Effector CD4-positive, alpha-beta T cell (primary cell): Measurements from ENCODE around the gene DGCR2.
"Not testable (repeated sequence)": the region's sequence is repeated elsewhere in the genome, so short reads cannot be mapped to it uniquely, and the experiment has no call there.

Experiments used
- DNase-seq: peaks from one replicate; pipeline ENCODE4 v3.0.0-alpha.2; 2020

DGCR2 gene

DNA sequence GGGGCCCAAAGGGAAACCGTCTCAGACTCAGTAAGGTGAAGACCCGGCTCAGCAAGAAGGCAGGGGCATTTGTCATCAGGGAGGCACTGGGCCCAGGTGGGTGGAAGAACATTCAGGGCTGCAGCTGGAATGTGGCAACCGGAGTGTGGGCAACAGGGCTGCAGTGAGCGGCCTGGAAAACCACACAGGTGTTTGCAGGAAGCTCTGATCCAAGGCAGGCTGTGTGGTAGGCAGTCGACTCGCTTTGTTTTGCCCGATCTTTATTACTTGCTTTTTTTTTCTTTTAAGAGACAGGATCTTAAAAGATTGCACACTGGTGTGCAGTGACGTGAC is 82.8 kb downstream of the DGCR2 start:
- no peak for DNase-seq

DNA sequence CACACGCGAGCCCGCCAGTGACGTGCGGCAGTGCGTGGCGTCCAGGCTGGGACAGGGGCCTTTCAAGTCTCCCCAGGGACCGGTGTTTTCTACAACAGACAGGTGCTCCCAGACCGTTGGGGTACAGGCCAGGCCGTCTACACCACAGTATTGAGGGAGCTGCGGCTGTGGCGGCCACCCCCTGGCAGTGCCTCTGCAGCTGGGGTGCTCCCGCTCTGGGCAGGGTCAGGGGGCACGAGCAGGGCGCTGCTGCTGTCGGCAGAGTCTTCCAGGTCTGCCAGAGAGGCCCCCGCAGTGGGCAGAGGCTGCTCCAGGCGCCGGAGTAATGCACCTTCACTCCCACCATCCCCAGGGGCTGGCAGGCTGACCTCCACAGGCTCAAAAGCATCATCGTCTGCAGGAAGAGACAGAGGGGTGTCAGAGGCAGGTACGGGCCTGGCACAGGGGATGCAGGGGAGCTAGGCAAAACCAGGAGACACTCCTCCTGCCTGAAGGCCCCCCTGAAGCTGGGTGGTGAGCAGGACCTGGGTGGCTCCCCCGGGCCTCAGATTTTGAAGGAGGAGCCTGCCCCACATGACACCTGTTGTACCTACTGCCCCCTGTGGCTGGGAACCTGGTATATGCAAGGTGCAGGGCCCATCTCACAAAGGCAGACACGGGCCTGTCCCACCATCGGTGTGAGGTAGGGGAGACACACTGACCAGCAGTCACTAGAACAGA is 83.3 kb downstream of the DGCR2 start:
- DNase-seq = no peak

DNA sequence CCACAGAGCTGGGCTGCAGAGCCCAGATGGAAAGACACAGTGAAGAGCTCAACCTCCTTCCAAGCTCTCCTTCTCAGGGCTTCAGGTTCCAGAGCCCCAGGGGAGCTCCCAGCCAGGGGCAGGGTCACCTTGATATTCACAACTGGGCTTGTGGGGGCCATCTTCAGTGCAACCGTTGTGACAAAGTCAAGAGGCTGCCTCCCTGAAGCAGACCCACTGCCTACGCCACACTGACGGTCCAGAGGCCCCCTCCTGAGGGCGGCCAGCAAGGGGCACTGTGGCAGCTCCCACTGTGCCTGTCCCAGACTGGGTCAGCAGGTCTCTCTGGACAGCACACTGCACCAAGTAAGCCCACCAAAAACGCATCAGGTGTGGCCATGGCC is 84.1 kb downstream of the DGCR2 start:
- DNase-seq = no peak

DNA sequence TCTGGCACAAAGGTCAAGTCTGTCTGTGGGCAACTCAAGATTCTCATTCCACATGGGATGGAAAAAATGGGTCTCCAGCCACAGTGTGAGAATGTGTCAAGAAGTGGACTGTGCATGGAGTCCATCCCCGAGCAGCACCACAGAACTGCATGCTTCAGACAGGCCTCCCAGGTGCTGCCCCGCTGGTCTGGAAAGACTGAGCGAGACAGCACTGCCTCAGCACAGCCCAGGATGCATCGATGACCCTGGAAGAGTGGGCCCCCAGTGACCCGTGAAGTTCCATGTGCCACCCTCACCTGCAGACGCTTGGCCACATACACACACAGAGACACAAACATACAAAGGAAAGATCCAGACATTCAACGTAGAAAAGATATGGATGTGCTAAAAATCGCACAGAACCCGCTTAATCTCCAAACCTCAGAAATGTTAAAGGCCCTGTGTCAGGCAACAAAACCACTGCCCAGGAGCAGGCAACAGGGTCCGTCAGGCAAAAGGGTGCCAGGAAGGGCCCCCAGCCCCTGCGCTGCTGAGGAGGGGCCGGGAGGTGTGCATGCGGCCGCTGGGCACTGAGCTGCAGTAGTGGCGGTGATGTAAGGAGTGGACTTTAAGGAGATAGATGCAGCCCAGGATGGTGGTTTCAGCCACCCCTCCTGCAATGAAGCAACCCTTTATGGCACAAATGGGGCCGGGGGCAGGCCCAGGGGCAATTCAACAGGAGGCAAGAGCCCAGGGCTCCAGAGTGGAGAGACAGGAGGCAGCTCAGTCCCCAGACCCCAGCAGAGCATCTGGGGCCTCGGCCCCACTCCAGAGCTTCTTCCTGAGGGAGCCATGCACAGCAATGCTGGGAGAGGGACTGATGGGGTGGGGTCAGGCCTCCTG is 84.7 kb downstream of the DGCR2 start:
- no peak for DNase-seq

DNA sequence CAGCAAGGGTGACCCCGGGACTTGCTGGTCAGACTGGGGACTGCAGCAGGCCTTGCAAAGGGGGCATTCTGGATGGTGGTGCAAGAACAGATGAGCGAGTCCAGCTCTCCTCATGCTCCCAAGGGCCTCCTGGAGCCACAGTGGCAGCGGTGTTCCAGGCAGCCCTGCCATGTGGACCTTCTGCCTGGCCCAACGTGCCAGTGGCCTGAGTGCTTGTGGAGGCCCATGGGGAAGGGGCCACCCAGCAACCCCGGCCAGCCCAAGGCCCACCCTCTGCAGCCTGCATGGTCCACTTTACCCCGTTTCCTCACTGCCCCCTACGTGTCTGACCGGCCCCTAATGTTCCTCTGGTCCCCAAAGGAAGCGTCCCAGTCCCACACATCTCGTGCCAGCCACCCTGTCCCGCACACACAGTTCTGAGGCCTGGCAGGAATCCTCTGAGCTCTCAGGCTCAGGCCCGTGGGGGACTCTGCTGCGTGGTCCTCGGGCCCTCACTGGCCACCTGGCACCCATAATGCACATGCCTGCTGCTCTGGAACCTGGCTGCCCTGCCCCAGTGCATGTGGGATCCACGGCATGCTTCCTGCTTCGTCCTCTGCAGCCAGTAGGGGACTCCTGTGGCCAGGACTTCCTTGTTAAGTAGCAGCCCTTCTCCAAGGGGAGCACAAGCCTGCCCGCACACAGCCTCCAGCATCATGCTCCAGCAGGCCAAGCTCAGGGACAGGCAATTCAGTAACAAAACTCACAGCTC is 85.5 kb downstream of the DGCR2 start:
- DNase-seq = no peak

DNA sequence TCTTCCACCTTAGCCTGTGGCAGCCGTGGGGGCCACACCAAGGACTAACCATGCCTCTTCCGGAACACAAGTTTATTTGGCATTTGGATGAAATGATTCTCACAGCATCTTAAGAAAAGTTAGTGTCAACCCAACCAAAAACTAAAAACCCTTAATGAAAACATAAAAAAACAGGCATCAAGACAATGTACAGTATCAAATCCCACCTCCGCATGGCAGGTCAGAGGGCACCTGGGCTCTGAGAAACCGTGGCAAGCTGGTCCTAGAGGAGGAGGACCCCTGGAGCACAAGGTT is 86.0 kb downstream of the DGCR2 start:
- DNase-seq = no peak

DNA sequence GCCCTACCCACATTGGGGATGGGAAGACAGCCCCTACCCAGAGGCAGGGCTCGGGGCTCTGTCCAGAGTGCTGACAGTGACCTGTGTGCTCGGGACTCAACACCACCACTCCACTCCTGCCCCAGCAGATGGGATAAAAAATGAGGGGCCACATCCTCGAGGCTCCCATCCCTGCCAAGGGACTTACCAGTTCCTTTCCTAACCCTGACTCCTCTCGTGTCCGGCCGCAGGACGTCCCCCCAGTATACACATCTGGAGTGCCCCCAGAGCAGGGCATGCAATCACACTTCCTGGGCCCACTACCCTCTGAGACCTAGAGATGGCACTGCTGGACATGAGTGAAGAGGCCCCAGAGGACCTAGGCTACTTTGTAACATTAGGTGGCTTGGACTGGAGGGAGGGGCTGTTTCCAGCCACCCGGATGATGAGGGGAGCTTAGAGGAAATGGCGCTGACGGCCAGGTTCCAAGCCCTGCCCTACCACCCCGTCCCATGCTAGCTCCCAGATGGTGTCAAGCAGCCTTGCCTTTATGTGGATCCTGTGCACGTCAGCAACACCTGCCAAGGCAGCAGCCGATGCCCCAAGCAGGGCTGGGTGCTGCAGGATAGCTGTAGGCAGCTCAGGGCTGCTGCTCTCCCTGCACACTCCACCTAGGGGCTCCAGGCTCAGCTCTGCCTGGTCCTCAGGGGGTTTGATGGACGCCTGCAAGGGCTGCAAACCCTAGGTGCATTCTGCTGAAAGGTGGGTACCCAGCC is 86.6 kb downstream of the DGCR2 start:
- no peak for DNase-seq

DNA sequence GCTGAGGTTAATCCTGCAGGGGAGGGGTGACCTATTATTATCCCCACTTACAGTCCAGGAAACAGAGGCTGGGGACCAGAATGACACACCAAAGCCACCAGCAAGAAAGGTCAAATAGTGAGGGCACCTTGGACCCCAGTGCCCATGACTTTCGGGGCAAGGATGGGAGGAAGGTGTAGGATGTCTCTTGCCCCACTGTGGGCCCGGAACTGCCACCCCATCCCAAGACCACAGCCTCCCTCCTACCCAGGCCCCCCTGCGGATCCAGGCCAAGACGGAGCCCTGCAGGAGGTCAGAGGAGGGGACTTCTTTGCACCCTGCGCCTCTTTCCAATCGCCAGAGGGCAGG is 87.1 kb downstream of the DGCR2 start:
- not testable (repeated sequence) for DNase-seq

DNA sequence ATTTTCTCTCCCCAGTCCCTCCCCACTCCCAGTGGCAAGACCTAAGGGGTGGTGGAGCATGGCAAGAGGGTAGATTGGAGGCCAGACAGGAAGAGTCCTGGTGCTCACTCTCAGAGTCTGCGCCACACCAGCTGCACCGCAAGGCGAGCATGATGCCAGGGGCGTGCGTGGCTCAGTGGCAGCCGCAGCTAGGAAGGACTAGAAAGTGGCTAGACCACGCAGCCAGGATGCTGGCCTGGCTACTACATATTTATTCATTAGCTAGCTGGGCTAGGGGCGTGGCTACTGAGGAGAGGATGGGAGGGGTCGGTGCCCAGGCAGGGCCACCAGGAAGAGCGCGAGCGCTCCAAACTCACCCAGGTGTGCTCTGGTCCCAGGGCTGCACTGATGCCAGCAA is 87.5 kb downstream of the DGCR2 start:
- DNase-seq = not testable (repeated sequence)

DNA sequence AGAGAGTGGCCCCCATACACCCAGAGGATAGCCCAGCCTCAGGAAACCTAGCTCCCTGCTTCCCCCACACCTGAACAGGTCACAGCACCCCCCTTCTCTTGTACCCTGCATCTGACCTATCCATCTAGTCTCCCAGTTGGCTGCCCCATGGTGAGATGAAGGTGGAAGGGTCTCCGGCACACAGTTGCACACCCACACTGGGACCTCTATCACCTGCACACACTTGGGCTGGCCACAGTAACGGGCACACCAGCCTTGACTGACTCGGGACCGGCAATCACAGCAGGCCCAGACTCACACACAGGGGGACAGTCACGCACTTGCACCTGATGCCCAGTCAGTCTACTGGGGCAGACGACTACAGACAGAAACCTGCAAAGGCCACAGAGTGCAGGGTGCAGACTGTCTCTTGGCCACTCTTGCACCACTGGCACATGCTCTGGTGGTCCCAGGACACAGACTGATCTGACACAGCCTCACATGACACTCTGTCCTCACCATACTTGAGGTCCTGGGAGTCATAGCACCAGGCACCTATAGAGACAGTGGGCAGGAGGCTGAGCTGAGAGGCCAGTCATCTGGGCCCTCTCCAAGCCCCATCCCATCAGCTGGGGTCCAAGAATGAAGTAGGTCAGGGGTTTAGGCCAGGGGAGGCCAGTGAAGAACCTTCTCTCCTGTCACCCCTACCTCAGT is 88.0 kb downstream of the DGCR2 start:
- DNase-seq = not testable (repeated sequence)

DNA sequence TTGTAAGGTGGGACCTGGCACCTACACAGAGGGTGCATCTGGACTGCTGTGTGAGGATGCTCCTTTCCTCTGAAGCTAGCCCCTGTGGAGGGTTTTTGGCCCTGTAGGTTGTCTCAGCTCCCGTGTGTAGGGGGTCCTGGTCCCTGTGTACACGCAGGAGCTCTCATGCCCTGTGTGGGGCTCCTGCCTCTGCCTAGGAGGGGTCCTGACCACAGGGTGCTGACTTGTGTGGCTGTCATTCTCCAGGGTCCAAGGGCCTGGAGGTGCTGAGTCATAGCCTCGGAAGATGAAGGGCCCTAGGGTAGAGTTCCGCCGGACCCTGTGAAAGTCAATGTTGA is 88.7 kb downstream of the DGCR2 start:
- DNase-seq = not testable (repeated sequence)

DNA sequence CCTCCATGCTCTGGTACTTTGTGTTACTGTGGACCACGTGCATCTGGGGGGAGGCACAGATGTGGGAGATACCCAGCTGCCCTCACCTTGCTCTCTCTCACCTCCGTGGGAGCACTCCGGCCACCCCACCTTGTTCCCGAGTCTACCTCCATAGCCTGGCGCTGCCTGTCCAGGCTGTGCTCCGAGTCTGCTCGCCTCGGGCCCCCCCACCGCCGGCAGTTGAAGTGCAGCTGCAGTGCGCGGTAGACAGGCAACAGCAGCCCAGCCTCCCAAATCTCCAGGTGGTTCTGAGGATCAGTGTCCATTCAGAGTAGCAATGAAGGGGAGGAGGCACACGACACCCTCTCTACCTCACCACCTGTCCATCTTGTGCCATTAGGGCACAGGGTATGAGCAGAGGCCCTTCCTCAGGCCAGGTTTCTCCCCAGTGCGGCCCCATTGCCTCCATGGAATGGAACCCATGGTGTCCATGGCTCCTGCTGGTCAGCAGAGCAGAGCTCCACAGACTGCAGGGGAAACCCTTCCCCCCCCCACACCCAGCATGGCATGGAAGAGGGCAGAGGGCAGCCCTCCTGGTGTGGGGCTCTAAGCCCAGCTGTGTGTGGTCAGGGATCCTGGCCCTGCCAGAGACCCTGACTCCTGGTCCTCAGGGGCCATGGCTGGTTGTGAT is 89.2 kb downstream of the DGCR2 start:
- DNase-seq = not testable (repeated sequence)

DNA sequence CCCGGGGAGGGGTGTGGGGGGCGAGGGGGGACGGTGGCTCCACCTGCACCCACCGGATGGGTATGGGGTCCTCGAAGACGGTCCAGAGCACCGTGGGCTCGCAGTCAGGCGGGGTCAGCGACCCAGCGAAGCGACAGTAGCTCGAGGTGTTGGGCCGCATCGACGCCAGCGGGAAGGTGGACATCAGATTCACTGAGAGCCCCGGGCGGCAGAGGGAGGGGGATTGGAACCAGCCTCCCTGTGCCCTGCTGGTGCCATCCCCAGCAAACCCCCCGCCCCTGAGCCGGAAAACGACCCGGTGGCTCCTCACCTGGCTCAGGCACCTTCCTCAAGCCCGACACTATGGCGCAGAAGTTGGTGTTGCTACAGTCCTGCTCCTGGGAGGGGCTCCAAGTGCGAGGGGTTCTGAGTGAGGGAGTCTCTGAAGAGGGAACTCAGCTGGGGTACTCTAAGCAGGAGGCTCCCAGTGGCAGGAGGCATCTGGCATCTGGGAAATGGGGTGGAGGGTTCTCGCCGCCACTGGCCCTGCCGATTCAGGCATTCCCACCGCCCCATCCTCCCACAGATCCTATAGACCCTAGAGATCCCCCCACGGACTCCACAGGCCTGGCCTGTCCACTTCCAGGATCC is 89.9 kb downstream of the DGCR2 start:
- DNase-seq = not testable (repeated sequence)

DNA sequence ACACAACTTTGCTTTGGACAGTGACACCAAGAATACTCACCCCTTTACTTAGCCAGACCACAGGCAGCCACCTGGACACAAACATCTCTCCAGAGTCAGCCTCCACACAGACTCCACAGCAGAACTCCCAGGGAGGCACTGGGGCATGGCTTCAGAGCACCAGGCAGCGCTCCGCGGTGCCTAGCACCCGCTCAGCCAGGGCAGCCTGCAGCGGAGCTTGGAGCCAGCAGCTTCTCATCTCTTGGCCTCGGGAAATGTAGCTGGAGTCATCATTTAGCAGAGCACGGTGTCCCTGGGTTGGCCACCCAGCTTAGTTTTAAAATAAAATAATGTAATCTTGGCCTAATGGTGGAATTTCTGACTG is 91.3 kb downstream of the DGCR2 start:
- DNase-seq = not testable (repeated sequence)

DNA sequence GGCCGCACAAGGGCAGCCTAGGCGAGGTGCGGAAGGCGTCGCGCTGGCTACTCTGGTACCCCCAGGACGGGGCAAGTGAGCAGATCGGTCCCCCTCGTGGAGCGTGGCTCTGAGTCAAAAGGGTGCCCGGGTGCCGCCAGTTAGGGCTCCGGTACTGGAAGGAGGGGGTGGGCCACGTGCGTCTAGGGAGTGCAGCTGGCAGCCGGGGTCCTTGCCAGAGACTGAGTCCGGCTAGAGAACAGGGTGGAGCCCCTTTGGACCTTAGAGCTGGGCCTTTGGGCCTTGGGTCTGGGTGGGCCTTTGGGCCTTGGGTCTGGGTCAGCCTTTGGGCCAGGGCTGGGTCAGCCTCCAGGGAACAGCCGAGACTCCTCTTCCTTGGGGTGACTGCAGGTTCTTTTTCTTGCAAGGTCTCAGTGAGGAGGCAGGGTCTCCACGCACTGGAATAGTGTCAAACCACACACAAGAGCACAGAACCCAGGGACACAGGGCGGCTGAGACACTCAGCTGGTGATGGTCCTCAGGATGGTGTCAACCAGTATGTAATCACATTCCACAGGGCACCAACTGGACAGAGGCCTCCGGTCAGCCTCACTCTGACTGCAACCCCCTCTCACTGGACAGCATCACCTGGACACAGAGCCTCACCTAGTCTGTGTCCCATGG is 91.9 kb downstream of the DGCR2 start:
- DNase-seq = not testable (repeated sequence)

DNA sequence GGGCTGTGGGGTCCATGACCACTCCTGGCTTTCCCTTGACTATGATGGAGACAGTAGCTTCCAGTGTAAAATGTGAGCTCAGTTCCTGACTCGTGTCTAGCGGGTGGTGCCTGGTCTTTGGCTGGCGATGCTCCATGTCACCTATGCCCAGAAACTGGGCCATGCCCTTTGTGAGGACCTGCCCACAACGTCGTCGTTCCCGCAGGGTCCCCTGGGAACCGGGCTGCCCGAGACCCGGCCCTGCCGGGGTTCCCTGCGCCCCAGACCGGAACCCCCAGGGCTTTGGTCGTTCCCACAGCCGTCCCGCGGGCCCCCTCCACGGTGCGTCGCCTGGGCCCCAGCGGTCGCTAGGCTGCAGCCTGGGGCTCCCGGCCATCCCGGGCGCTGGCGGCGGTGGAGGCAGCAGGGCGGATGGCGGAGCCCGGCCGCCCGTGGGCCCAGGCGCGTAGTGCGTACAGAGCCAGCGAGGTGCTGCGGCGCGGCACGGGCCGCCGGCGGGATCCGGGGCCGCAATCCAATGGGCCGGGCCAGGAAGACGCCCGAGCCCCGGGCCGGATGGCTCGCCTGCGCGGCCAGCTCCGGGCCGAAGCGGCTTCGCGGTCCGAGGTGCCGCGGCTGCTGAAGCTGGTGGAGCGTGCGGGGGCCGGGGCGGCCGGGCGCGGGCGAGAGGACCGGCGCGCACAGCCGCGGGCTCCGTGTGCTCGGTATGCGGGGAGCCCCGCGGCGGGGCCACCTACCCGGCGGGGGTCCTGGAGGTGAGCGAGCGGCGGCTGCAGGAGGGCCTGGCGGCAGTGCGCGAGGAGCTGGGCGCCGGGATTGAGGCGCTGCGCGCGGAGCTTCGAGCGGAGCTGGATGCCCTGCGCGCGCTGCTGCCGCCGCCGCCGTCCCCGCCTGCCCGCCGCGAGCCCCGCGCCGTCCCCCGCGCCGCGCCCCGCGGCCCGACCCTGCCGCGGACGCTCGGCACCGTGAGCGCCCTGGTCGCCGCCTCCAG is 92.8 kb downstream of the DGCR2 start:
- not testable (repeated sequence) for DNase-seq

DNA sequence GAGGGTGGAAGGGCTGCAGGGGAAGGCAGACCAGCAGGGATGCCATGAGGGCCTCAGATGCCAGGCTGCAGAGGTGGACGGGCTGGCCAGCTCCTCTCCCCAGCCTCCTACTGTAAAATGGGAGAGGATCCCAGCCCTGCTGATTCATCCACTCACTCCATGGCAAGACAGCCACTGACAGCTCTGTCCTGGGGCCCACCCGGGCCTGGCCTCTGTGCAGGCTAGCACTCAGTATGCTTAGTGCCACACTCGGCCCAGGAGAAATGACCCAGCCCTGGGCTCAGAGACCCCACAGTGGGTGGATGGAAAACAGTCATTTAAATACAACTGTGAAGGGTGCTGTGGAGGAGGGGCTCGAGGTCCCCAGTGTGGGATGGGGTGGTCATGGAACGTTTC is 94.2 kb downstream of the DGCR2 start:
- not testable (repeated sequence) for DNase-seq

DNA sequence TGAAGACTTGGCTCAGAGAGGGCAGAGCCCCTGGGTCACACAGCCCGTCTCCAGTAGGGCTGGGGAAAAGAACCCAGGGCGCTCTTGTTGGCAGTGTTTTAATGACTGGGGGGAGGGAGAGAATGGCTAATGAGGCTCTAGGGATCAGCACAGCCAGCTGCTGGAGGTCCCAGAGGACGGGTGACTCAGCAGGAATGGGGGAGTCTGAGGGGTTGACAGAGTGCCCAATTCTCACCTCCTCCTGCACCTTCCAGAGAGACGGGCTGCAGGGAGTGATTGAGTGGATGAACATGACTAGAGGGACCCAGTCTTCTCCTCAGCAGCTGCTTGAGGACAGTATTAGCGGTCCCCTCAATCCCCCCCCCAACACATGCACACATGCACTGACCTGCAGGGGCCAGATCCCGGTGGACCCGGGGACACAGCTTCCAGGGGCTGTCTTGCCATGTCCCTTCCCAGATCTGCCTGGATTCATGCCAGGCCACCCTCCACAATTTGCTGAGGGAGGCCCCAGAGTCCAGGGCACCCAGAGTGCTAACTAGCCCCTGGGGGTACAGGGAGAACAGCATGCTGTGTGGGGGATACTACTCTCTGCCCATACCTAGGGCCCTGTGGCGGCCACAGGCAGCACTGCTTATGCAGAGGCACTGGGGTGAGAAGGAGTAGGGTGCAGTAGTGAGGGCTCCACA is 94.7 kb downstream of the DGCR2 start:
- DNase-seq = not testable (repeated sequence)

DNA sequence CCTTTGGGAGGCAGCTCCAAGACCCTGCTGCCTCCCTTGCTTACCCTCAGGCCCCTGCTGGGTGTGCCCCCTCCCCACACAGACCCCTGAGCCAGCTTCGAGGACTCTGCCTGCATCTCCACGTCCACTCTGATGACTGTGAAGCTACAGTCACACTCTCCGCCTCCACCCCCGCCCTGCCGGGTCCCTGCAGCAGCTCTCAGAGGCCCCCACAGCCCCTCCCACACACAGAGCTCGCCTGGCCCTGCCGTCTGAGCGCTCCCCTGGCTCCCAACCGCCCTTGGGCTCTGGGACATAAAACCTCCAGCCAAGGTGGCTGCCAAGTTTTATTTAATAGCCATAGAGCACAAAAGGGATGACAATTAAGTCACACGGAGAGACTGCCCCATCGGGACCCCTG is 96.1 kb downstream of the DGCR2 start:
- not testable (repeated sequence) for DNase-seq
